Central memory CD4-positive, alpha-beta T cell (primary cell): ENCODE data around the gene STK17B.
A peak's percentile ranks its signal among the peaks of the same experiment; 100 is the strongest.

ENCODE experiments used
- DNase-seq: peaks from one replicate; pipeline ENCODE4 v3.0.0; 2022

Gene STK17B

GRCh38 chr2:196183528-196184231 lies 12.3 kb upstream of the STK17B start:
- DNase-seq, result no peak

- no peak for DNase-seq
Measured at GRCh38 chr2:196183172-196183473, 11.7 kb upstream of the STK17B start.

GRCh38 chr2:196182439-196183171 lies 11.2 kb upstream of the STK17B start:
- DNase-seq, result peak; percentile 53

GRCh38 chr2:196181484-196181883 lies 10.1 kb upstream of the STK17B start:
- no peak for DNase-seq

- DNase-seq, result no peak
Measured at GRCh38 chr2:196177124-196177523, 5.7 kb upstream of the STK17B start.

GRCh38 chr2:196176142-196176738 lies 4.9 kb upstream of the STK17B start:
- peak; percentile 96 for DNase-seq

- DNase-seq, result no peak
Measured at GRCh38 chr2:196174404-196174803, 3.0 kb upstream of the STK17B start.

- DNase-seq, result no peak
Measured at GRCh38 chr2:196173505-196173904, 2.1 kb upstream of the STK17B start.

- no peak for DNase-seq
Measured at GRCh38 chr2:196172951-196173350, 1.6 kb upstream of the STK17B start.

- DNase-seq, result no peak
Measured at GRCh38 chr2:196171946-196172345, 568 bp upstream of the STK17B start.

GRCh38 chr2:196170606-196171247 lies 651 bp downstream of the STK17B start:
- peak; percentile 69 for DNase-seq

- peak; percentile 71 for DNase-seq
Measured at GRCh38 chr2:196170213-196170605, 1.2 kb downstream of the STK17B start.

GRCh38 chr2:196169516-196169915 lies 1.9 kb downstream of the STK17B start:
- DNase-seq, result no peak

- no peak for DNase-seq
Measured at GRCh38 chr2:196168181-196168580, 3.2 kb downstream of the STK17B start.

GRCh38 chr2:196167666-196168065 lies 3.7 kb downstream of the STK17B start:
- DNase-seq, result no peak

GRCh38 chr2:196166876-196167275 lies 4.5 kb downstream of the STK17B start:
- DNase-seq, result peak; percentile 55

GRCh38 chr2:196165016-196165415 lies 6.4 kb downstream of the STK17B start:
- DNase-seq, result no peak

GRCh38 chr2:196163285-196163684 lies 8.1 kb downstream of the STK17B start:
- DNase-seq, result peak; percentile 67

GRCh38 chr2:196162586-196163175 lies 8.7 kb downstream of the STK17B start:
- DNase-seq, result no peak

GRCh38 chr2:196160946-196161345 lies 10.4 kb downstream of the STK17B start:
- DNase-seq, result no peak

GRCh38 chr2:196160101-196160500 lies 11.3 kb downstream of the STK17B start:
- DNase-seq, result peak; percentile 91

- no peak for DNase-seq
Measured at GRCh38 chr2:196159221-196159892, 12.0 kb downstream of the STK17B start.

- no peak for DNase-seq
Measured at GRCh38 chr2:196155575-196155974, 15.8 kb downstream of the STK17B start.
